ENCODE data around the gene SPO11.

Gene SPO11

DNA sequence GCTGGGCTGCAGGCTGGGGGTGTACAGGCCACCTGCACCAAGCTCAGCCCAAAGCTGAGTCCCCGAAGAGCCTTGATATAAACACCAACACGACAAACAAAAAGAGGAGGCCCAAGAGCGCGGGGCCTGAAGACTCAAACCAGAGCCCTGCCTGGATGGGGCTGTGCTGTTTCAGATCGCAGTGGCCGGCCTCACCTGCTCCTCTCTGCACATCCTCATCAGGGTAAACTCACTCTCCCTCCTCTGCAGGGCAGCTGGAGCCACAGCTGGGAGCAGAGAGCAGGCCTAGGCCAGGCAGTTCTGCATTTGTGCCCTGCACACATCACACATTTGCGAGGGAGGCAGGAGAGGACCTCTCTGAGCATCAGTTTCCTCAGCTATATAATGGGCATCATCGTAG, 57.9 kb downstream of the SPO11 start:
- no peaks in the 10 kb centered on the region for H3K36me3 ChIP-seq (ENCODE audit: insufficient read depth, low read length)
- no peak overlapping the region for H3K9ac ChIP-seq (ENCODE audit: low read depth, low read length)
- no peak overlapping the region for H3K4me3 ChIP-seq (ENCODE audit: low read length)
- H3K27ac ChIP-seq (ENCODE audit: low read depth, low read length), result no peak overlapping the region
- 94% methylated on average over 8 of the region's 8 CpGs for WGBS
- H3K9me3 ChIP-seq (ENCODE audit: insufficient read depth, low read depth, low read length), result no peaks in the 10 kb centered on the region
- H3K27me3 ChIP-seq (ENCODE audit: insufficient read depth, low read length), result peaks cover 12% of the 10 kb centered on the region
- H3K4me1 ChIP-seq (ENCODE audit: insufficient read depth, low read length), result peaks cover 17% of the 10 kb centered on the region; the same call in 1 of the 2 replicates

DNA sequence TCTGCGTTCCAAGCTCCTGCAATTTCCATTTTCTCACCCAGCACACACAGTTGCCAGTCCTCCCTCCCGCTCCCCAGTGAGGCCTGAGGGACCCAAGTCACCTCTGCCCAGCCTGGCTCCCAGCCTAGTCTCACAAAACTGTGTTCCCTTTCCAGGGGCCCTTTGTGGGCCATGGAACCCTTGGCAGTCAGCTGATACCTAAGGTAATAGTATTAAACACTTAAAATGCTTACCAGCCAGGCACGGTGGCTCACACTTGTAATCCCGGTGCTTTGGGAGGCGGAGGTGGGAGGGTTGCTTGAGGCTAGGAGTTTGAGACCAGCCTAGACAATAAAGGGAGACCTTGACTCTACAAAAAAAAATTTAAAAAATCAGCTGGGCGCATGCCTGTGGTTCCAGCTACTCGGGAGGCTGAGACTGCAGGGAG, 58.4 kb downstream of the SPO11 start:
- H3K36me3 ChIP-seq (ENCODE audit: insufficient read depth, low read length), result peaks cover under 1% of the 10 kb centered on the region
- WGBS, result 91% methylated on average over 7 of the region's 7 CpGs
- peaks cover 12% of the 10 kb centered on the region for H3K27me3 ChIP-seq (ENCODE audit: insufficient read depth, low read length)
- H3K9ac ChIP-seq (ENCODE audit: low read depth, low read length), result no peak overlapping the region
- H3K9me3 ChIP-seq (ENCODE audit: insufficient read depth, low read depth, low read length), result no peaks in the 10 kb centered on the region
- no peak overlapping the region for H3K27ac ChIP-seq (ENCODE audit: low read depth, low read length)
- H3K4me3 ChIP-seq (ENCODE audit: low read length), result no peak overlapping the region
- H3K4me1 ChIP-seq (ENCODE audit: insufficient read depth, low read length), result peaks cover 20% of the 10 kb centered on the region; the same call in 1 of the 2 replicates

DNA sequence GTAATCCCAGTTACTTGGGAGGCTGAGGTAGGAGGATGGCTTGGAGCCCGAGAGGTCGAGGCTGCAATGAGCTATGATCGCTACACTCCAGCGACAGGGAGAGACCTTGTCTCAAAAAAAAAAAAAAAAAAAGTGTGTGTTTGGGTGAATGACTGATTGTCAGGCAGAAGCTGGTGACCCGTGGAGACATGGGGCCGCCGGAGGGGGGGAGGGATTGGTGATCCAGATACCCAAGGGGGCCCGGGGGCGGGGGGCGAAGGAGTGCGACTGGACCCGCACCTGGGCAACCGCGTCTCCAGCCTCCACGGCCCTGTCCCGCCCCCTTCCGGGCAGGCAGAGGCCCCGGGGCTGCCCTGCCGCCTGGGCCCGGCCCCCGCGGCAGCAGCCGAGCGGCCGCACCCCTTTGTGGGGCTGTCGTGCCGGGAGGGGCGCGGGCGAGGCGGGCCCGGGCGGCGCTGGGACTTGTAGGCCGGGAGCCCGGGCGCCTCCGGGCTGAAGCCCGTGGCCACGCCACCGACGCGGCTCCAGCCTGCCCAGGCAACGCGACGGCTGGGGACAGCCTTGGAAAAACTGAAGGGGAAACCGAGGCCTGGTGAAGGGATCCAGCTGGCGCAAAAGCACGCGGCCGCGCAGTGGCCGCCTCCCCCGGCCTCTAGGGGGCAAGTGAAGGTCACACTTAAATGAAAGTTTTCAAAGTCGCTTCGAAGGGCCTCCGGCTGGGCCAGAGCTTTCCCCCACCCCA, 59.5 kb downstream of the SPO11 start:
- peaks cover 23% of the 10 kb centered on the region; the same call in 1 of the 2 replicates for H3K4me1 ChIP-seq (ENCODE audit: insufficient read depth, low read length)
- no peak overlapping the region; the same call in 1 of the 2 replicates for H3K27ac ChIP-seq (ENCODE audit: low read depth, low read length)
- peaks cover 12% of the 10 kb centered on the region for H3K36me3 ChIP-seq (ENCODE audit: insufficient read depth, low read length)
- WGBS, result 6% methylated on average over 57 of the region's 57 CpGs
- H3K9me3 ChIP-seq (ENCODE audit: insufficient read depth, low read depth, low read length), result no peaks in the 10 kb centered on the region
- peak overlapping the region; percentile 43 for H3K4me3 ChIP-seq (ENCODE audit: low read length)
- H3K27me3 ChIP-seq (ENCODE audit: insufficient read depth, low read length), result peaks cover 12% of the 10 kb centered on the region
- peak overlapping the region; percentile 39 for H3K9ac ChIP-seq (ENCODE audit: low read depth, low read length)

DNA sequence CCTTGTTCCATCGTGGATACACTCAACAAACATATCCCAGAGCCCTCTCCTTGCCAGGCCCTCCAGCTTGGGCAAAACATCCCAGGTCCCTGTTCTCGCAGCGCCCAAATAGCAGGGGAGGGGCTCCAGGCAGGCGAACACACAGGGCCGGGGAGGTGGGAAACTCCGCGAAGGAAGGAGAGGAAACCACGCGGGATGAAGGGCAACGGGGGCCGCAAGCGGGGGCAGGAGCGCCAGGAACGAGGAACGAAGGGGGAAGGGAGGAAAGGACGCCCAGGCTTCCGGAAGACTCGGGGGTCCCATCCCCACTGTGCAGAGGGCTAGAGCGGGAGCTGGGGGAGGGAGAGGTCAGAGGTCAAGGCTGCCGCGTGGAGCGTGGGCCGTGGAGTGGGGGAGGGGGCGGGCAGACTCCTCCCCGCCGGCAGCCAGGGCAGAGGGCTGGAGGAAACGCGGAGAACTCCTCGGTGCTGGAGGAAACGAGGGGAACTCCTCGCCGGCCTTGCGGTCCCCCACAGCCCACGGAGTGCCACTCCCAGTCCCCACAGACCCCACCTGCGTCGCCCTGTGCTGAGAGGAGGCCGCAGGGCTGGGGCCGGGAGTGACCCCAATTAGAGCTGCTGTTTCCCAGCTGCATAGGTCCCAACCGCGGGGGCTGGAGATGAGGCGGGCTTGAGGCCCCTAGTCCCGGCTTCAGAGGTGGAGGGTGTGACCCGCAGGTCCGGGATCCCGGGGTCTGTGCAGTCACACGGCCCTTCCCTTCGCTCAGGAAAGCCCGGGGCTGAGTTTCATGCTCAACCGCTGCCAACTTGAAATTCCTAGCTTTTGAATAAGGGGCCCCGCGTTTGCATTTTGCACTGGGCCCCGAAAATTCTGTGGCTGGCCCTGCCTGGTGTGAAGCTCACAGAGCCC, 60.3 kb downstream of the SPO11 start:
- Histone ChIP-seq H3K9me3 (ENCODE audit: insufficient read depth, low read depth, low read length) (no peaks in the 10 kb centered on the region), H3K4me1 (ENCODE audit: insufficient read depth, low read length) (peaks cover 27% of the 10 kb centered on the region), H3K9ac (ENCODE audit: low read depth, low read length) (peak overlapping the region; percentile 39), H3K4me3 (ENCODE audit: low read length) (peak overlapping the region; percentile 43), H3K27me3 (ENCODE audit: insufficient read depth, low read length) (peaks cover 12% of the 10 kb centered on the region), H3K27ac (ENCODE audit: low read depth, low read length) (no peak overlapping the region; the same call in 1 of the 2 replicates), H3K36me3 (ENCODE audit: insufficient read depth, low read length) (peaks cover 20% of the 10 kb centered on the region)
- WGBS, result 13% methylated on average over 52 of the region's 52 CpGs

DNA sequence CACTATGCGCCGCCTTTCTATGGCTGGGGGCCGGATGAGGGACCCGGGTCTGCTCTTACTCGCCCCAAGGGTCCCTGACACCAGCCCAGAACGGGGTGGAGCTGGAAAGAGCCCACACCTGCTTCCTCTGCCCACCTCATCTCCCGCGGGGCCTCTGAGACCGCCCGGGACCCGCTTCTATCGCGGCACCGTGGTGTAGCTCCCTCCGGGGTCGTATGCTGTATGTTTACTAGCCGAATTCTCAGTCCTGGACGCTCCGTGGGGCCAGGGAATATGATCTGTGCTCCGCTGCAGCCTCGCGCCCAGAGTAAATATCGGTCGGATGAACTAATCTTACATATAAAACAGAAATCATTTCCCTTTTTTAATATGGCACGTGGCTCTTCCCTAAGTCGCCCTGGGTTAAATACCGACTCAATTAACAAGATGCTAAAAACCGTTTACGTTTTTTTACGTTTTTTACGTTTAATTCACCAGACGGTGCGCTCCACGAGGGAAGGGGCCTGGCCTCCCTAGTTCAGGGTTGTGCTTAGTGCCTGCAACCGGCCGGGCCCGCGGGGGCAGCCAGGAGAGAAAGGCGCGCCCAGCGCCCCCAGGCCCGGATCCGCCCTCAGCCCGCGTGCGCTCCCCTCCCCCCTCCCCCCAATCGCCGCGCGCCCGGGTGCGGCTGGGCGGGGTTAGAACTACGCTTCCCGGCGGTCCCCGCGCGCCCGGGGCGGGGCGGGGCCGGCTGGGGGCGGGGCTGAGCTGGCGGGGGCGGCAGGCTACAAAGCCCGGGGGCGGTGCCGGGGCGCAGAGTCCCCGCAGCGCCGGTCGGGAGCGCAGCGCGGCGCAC, 61.2 kb downstream of the SPO11 start, which contains the start of gene RBM38:
RBM38 (plus strand) TSS at position 793 of the 835 bp plus-strand sequence. CDS start 186 bp downstream, outside the sequence.
- Histone ChIP-seq H3K4me3 (ENCODE audit: low read length) (peak within 1 kb of the TSS; percentile 76), H3K27ac (ENCODE audit: low read depth, low read length) (peak within 1 kb of the TSS; percentile 42; the same call in 1 of the 2 replicates), H3K36me3 (ENCODE audit: insufficient read depth, low read length) (peaks cover 22% of the 10 kb centered on the region), H3K9me3 (ENCODE audit: insufficient read depth, low read depth, low read length) (no peaks in the 10 kb centered on the region), H3K27me3 (ENCODE audit: insufficient read depth, low read length) (peaks cover 12% of the 10 kb centered on the region), H3K4me1 (ENCODE audit: insufficient read depth, low read length) (peaks cover 33% of the 10 kb centered on the region), H3K9ac (ENCODE audit: low read depth, low read length) (peak within 1 kb of the TSS; percentile 78)
- WGBS, result 5% methylated on average over 78 of the region's 78 CpGs

DNA sequence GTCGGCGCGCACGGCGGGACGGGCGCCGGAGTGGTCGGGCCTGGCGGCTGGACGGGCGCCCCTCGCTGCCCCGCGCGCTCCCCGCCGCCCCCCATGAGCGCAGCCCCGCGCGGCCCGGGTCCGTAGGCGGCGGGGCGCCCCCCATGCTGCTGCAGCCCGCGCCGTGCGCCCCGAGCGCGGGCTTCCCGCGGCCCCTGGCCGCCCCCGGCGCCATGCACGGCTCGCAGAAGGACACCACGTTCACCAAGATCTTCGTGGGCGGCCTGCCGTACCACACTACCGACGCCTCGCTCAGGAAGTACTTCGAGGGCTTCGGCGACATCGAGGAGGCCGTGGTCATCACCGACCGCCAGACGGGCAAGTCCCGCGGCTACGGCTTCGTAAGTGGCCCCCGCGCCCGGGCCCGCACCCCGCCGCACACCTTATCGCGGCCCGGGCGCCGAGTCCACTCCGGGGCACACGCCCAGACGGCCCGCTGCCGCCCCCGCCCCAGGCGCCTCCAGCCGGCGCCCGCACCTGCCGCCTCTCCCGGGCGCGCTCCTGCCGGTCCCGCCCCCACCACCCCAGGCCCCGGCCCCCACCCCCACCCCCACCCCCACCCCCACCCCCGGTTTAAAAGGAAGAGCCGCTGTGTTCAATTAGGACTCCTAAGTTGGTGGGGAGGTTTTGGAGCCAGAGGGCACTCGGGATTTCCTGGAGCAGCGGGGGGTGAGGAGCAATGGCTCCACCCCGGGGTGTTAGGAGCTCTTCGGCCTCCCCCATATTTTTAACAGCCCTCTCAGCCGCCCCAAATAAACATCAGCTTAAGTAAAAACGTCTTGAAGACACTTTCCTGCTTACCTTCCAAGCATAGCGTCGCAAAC, 62.1 kb downstream of the SPO11 start:
- H3K4me1 ChIP-seq (ENCODE audit: insufficient read depth, low read length), result peaks cover 38% of the 10 kb centered on the region
- WGBS, result under 1% methylated on average over 83 of the region's 98 CpGs
- no peaks in the 10 kb centered on the region for H3K9me3 ChIP-seq (ENCODE audit: insufficient read depth, low read depth, low read length)
- H3K9ac ChIP-seq (ENCODE audit: low read depth, low read length), result peak overlapping the region; percentile 78
- peaks cover 30% of the 10 kb centered on the region for H3K36me3 ChIP-seq (ENCODE audit: insufficient read depth, low read length)
- no peak overlapping the region for H3K27ac ChIP-seq (ENCODE audit: low read depth, low read length)
- peaks cover 12% of the 10 kb centered on the region for H3K27me3 ChIP-seq (ENCODE audit: insufficient read depth, low read length)
- H3K4me3 ChIP-seq (ENCODE audit: low read length), result peak overlapping the region; percentile 76

DNA sequence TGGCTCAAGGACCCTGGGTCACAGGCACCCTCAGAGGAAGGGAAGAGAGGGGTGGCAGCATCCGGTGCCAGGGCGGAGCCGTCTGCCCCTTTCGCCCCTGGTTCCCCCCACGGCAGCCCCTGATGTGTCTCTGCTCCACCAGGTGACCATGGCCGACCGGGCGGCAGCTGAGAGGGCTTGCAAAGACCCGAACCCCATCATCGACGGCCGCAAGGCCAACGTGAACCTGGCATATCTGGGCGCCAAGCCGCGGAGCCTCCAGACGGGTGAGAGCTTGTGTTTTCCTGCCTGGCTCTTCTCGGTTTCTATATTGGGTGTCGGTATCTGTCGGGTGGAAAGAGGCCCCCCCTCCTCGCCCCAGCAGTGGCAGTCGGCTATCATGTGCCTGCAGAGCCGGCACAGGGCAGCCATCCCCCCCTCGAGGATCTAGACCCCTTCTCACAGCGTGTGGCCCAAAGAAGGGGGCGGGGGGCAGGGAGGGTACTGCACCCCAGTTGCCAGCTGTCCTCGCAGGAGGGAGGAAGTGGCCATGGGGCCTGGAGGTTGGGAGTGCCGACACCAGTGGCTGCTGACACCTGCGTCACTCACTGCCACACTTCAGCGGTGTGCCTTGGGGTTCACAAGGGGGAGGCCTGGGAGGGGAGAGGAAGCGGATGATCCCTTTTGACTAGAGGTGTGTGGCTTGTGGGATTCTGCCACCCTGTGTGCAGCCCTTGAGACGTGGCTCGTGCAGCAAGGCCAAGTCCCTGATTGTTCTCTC, 63.1 kb downstream of the SPO11 start:
- no peak overlapping the region for H3K27ac ChIP-seq (ENCODE audit: low read depth, low read length)

More for the DNA sequence above, 63.1 kb downstream of the SPO11 start:
- peak overlapping the region; percentile 50 for H3K9ac ChIP-seq (ENCODE audit: low read depth, low read length)
- H3K4me3 ChIP-seq (ENCODE audit: low read length), result peak overlapping the region; percentile 76
- peaks cover 40% of the 10 kb centered on the region for H3K36me3 ChIP-seq (ENCODE audit: insufficient read depth, low read length)
- H3K9me3 ChIP-seq (ENCODE audit: insufficient read depth, low read depth, low read length), result no peaks in the 10 kb centered on the region
- H3K4me1 ChIP-seq (ENCODE audit: insufficient read depth, low read length), result peaks cover 38% of the 10 kb centered on the region
- WGBS, result 54% methylated on average over 33 of the region's 33 CpGs
- H3K27me3 ChIP-seq (ENCODE audit: insufficient read depth, low read length), result peaks cover 12% of the 10 kb centered on the region
